IPS DF 4.7 (cell line): Measurements from ENCODE around the gene SALL2.
A peak's percentile ranks its signal among the peaks of the same experiment; 100 is the strongest.
"Not testable (repeated sequence)": the region's sequence is repeated elsewhere in the genome, so short reads cannot be mapped to it uniquely, and the experiment has no call there.

Experiments used
- DNase-seq: peaks from one replicate; pipeline ENCODE4 v3.0.0-alpha.2; 2013; ENCODE audit warnings: low spot score; ENCODE audit errors: extremely low read depth

Gene SALL2

GRCh38 chr14:21525962-21526671 is at the start of gene SALL2:
SALL2 (minus strand) TSS chr14:21526346; CDS start chr14:21526127, 219 bp downstream.
- peak; percentile 95 for DNase-seq

- DNase-seq: no peak
These were observed 49.5 kb upstream of the SALL2 start for GRCh38 chr14:21575661-21576060.

DNA sequence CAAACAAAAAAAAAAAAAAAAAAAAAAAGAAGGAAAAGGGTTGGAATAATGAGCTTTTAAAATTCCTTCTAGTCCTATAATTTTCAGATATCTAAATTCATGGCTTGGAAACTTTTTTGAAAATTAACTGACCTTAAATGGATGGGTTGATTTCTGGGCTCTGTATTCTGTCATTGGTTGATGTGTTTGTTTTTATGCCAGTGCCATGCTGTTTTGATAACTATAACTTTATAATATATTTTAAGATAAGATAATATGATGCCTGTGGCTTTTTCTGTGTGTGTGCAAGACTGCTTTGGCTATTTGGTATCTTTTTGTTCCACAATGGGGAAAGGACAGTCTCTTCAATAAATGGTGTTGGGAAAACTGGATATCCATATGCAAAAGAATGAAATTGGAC is 46.5 kb upstream of the SALL2 start:
- DNase-seq: no peak

DNA sequence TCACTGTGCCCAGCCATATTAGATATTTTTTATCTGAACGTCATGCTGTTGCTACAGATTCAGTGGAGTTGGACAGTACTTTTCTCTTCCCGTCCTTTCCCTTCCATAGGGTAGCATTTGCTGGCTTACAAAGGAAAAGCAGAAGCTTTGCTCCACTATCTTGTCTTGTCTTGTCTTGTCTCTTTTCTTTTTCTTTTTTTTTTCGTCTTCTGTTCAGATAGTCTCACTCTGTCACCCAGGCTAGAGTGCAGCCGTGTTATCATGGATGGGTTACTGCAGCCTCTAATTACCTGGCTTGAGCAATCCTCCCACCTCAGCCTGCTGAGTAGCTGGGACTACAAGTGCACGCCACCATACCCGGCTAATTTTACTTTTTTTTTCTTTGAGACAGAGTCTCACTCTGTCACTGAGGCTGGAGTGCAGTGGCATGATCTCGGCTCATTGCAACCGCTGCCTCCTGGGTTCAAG is 32.6 kb upstream of the SALL2 start:
- no peak for DNase-seq

GRCh38 chr14:21557084-21557901 is 31.1 kb upstream of the SALL2 start:
- DNase-seq: peak; percentile 99

GRCh38 chr14:21556378-21557083 is 30.4 kb upstream of the SALL2 start:
- DNase-seq: no peak

DNA sequence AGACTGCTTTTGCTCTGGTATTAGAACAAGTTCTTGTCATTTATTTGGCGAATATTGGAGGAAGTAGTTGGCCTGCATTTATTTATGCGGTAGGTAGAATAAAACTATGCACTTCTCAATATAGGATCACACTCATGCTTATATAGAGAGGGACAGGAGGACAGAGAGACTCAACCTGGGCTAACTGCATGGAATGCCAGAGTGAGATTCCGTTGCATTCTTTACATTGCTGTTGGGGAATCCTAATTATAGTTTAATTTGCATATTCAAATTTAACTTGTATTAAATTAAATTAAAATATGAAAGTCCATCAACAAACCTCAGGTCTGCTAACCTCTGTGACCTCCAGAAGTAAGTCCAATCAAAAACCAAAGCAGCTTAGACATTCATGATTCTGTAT is 27.1 kb upstream of the SALL2 start:
- no peak for DNase-seq

- not testable (repeated sequence) for DNase-seq
These were observed 18.4 kb upstream of the SALL2 start for GRCh38 chr14:21544588-21544987.

GRCh38 chr14:21543963-21544362 is 17.8 kb upstream of the SALL2 start:
- no peak for DNase-seq

- no peak for DNase-seq
These were observed 17.4 kb upstream of the SALL2 start for GRCh38 chr14:21543521-21543960.

GRCh38 chr14:21541413-21542074 is 15.4 kb upstream of the SALL2 start:
- no peak for DNase-seq

- DNase-seq: no peak
These were observed 13.2 kb upstream of the SALL2 start for GRCh38 chr14:21539189-21539940.

DNA sequence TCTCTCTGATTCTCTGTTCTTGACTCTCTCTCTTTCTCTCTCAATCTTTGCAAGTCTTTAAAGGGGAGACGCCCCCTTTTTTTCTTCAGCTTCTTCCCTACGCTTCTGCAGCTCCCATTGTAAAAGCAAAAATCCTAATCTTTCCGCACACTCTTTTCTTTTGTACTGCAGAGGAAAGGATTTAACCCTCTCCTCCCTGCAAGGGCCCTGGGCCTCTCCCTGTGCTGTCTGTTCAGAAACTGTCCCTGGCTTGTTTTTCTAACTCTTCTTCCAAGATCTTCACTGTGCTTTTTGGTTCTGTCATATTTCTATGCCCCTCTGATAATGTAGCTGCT is 10.9 kb upstream of the SALL2 start:
- DNase-seq: no peak

DNA sequence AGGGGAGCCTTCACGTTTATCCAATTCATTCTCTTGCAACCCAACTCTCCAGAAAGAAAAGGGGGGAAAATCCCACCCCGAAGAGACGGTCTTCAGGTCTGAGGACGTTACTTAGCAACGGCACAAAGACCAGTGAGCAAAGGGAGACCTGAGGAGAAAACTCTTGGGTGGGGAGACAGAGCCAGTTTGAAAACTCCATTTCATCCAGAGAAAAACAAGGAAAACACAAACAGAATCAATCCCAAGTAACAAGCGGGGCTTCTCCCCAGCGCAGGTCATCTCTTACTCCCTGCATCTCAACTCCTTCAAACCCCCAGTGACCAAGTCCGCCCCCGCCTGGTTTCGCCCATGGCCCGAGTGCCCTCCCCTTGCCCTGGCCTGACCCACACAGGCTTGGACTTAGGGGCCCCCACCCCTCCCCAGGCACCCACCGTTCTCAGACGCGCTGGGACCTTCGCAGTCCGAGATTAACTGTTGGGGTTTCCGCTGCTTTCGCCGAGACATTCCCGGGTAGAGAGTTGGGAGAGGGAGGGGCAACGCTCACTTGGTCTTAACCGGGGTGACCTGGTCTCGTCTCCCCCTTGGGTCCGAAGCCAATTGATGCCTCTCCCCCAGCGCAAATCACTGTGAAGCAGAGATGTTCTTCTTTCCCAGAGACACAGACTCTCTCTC is 10.4 kb upstream of the SALL2 start:
- DNase-seq: no peak

GRCh38 chr14:21535545-21536417 is 9.6 kb upstream of the SALL2 start:
- no peak for DNase-seq

DNA sequence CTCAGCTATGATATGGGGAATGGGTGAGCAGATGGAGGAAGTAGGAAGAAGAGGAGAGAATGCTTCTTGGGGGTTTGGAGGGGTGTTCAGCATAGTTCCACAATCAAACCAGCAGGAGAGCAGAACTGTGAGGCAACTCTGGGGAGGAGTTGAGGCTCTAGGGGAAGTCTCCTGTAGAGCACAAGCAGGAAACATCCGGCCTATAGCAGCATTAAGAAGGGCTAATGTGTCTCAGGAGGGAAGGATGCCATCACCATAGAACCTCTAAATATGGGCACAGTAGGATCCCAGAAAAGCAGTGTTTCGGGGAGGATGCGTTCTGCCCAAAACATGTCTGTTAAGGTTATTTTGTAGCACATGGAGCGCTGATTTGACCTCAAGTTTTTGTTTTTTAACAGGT is 8.4 kb upstream of the SALL2 start:
- DNase-seq: peak; percentile 90

GRCh38 chr14:21533294-21533693 is 7.1 kb upstream of the SALL2 start:
- no peak for DNase-seq

- no peak for DNase-seq
These were observed 3.4 kb upstream of the SALL2 start for GRCh38 chr14:21529515-21529914.
